ENCODE results near the gene KRTAP10-10. TPM values are rescaled to one million over a fixed set of nuclear protein-coding genes. Genes with fewer than 3 reads are reported as not detected.

KRTAP10-10 gene
- total and polyA plus RNA-seq, 2 donors (not counting 1 experiment from before 2014, with no cell fraction given), result not detected

Other genes starting within 250 kb of the KRTAP10-10 start
- gene LRRC3, start 181.8 kb upstream of the KRTAP10-10 start, total RNA-seq, result 0.26 and 0.50 TPM in 2 replicates
- gene LRRC3, start 181.8 kb upstream of the KRTAP10-10 start, polyA plus RNA-seq, result 0.43 and 0.52 TPM in 2 replicates
- not detected in 2 replicates for gene KRTAP10-1, start 97.2 kb upstream of the KRTAP10-10 start, total RNA-seq
- not detected in 2 replicates for gene KRTAP10-1, start 97.2 kb upstream of the KRTAP10-10 start, polyA plus RNA-seq
- not detected in 2 replicates for gene KRTAP10-2, start 85.9 kb upstream of the KRTAP10-10 start, total RNA-seq
- not detected in 2 replicates for gene KRTAP10-2, start 85.9 kb upstream of the KRTAP10-10 start, polyA plus RNA-seq
- not detected in 2 replicates for gene KRTAP10-3, start 78.6 kb upstream of the KRTAP10-10 start, total RNA-seq
- gene KRTAP10-3, start 78.6 kb upstream of the KRTAP10-10 start, polyA plus RNA-seq, result not detected in 2 replicates
- gene KRTAP10-4, start 63.6 kb upstream of the KRTAP10-10 start, total RNA-seq, result not detected in 2 replicates
- gene KRTAP10-4, start 63.6 kb upstream of the KRTAP10-10 start, polyA plus RNA-seq, result not detected in 2 replicates
- not detected in 2 replicates for gene KRTAP10-5, start 56.8 kb upstream of the KRTAP10-10 start, total RNA-seq
- not detected in 2 replicates for gene KRTAP10-5, start 56.8 kb upstream of the KRTAP10-10 start, polyA plus RNA-seq
- not detected in 2 replicates for gene KRTAP10-6, start 44.9 kb upstream of the KRTAP10-10 start, total RNA-seq
- not detected in 2 replicates for gene KRTAP10-6, start 44.9 kb upstream of the KRTAP10-10 start, polyA plus RNA-seq
- not detected in 2 replicates for gene KRTAP10-7, start 36.8 kb upstream of the KRTAP10-10 start, total RNA-seq
- not detected in 2 replicates for gene KRTAP10-7, start 36.8 kb upstream of the KRTAP10-10 start, polyA plus RNA-seq
- gene KRTAP10-8, start 25.3 kb upstream of the KRTAP10-10 start, total RNA-seq, result not detected in 2 replicates
- not detected in 2 replicates for gene KRTAP10-8, start 25.3 kb upstream of the KRTAP10-10 start, polyA plus RNA-seq
- gene KRTAP10-9, start 10.3 kb upstream of the KRTAP10-10 start, total RNA-seq, result not detected in 2 replicates
- not detected in 2 replicates for gene KRTAP10-9, start 10.3 kb upstream of the KRTAP10-10 start, polyA plus RNA-seq
- gene KRTAP10-11, start 9.1 kb downstream of the KRTAP10-10 start, total RNA-seq, result not detected in 2 replicates
- not detected in 2 replicates for gene KRTAP10-11, start 9.1 kb downstream of the KRTAP10-10 start, polyA plus RNA-seq
- not detected in 2 replicates for gene KRTAP12-4, start 17.3 kb downstream of the KRTAP10-10 start, total RNA-seq
- not detected in 2 replicates for gene KRTAP12-4, start 17.3 kb downstream of the KRTAP10-10 start, polyA plus RNA-seq
- gene KRTAP12-3, start 20.6 kb downstream of the KRTAP10-10 start, total RNA-seq, result not detected in 2 replicates
- not detected in 2 replicates for gene KRTAP12-3, start 20.6 kb downstream of the KRTAP10-10 start, polyA plus RNA-seq
- gene KRTAP12-2, start 29.6 kb downstream of the KRTAP10-10 start, total RNA-seq, result not detected in 2 replicates
- gene KRTAP12-2, start 29.6 kb downstream of the KRTAP10-10 start, polyA plus RNA-seq, result not detected in 2 replicates
- not detected in 2 replicates for gene KRTAP12-1, start 44.8 kb downstream of the KRTAP10-10 start, total RNA-seq
- gene KRTAP12-1, start 44.8 kb downstream of the KRTAP10-10 start, polyA plus RNA-seq, result not detected in 2 replicates
- not detected in 2 replicates for gene KRTAP10-12, start 59.8 kb downstream of the KRTAP10-10 start, total RNA-seq
- gene KRTAP10-12, start 59.8 kb downstream of the KRTAP10-10 start, polyA plus RNA-seq, result not detected in 2 replicates
- not detected in 2 replicates for gene TSPEAR, start 74.2 kb downstream of the KRTAP10-10 start, total RNA-seq
- gene TSPEAR, start 74.2 kb downstream of the KRTAP10-10 start, polyA plus RNA-seq, result not detected in 2 replicates
- gene UBE2G2, start 164.5 kb downstream of the KRTAP10-10 start, total RNA-seq, result 61.9 and 74.2 TPM in 2 replicates
- gene UBE2G2, start 164.5 kb downstream of the KRTAP10-10 start, polyA plus RNA-seq, result 49.7 and 63.6 TPM in 2 replicates
- gene SUMO3, start 180.7 kb downstream of the KRTAP10-10 start, total RNA-seq, result 74.2 and 96.3 TPM in 2 replicates
- 190 and 230 TPM in 2 replicates for gene SUMO3, start 180.7 kb downstream of the KRTAP10-10 start, polyA plus RNA-seq
- gene PTTG1IP, start 236.3 kb downstream of the KRTAP10-10 start, total RNA-seq, result 159 and 240 TPM in 2 replicates
- 209 and 229 TPM in 2 replicates for gene PTTG1IP, start 236.3 kb downstream of the KRTAP10-10 start, polyA plus RNA-seq

Measured in fibroblast of lung (primary cell).